Breast epithelium (tissue), 3 donors: ENCODE measurements around the gene TUBB2B.

Experiments used
- POLR2A ChIP-seq: fragments of 450-650 bp; IDR thresholded peaks from one replicate; pipeline ENCODE4 v1.6.1; 2016; ENCODE audit warnings: antibody characterized with exemption, mild to moderate bottlenecking, moderate library complexity
- TF ChIP-seq, protein P1 (sequence below), 3 donors: fragments of 450-650 bp; IDR thresholded peaks; one replicate each; pipeline ENCODE4 v1.5.1; 2016 to 2017; ENCODE audit warnings: antibody characterized with exemption in 3 of 3, mild to moderate bottlenecking in 3 of 3, moderate library complexity in 3 of 3

DNA sequence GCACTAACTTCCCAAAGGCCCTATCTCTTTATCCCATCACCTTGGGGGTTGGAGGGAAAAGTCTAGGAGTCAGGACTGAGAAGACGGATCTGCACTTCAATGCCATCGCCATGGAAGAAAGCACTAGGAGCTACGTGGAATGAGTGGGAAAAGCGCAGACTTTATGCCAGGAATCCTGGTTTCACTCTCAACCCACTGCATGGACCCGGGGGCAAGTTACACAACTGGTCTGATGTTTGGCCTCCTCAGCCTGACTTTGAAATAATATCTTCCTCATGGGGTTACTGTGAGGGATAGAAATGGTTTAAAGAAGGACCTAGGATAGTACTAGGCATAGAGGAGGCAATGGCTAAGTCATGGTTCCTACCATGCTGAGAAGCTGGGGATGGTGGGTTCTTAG is 17.8 kb upstream of the TUBB2B start:
- TF ChIP-seq, protein P1, sequence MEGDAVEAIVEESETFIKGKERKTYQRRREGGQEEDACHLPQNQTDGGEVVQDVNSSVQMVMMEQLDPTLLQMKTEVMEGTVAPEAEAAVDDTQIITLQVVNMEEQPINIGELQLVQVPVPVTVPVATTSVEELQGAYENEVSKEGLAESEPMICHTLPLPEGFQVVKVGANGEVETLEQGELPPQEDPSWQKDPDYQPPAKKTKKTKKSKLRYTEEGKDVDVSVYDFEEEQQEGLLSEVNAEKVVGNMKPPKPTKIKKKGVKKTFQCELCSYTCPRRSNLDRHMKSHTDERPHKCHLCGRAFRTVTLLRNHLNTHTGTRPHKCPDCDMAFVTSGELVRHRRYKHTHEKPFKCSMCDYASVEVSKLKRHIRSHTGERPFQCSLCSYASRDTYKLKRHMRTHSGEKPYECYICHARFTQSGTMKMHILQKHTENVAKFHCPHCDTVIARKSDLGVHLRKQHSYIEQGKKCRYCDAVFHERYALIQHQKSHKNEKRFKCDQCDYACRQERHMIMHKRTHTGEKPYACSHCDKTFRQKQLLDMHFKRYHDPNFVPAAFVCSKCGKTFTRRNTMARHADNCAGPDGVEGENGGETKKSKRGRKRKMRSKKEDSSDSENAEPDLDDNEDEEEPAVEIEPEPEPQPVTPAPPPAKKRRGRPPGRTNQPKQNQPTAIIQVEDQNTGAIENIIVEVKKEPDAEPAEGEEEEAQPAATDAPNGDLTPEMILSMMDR (IDR thresholded peaks at IDR 0.05): no peak
- no peak for TF ChIP-seq POLR2A
